Keratinocyte (primary cell): ENCODE measurements around the gene PPFIA3. TPM values are rescaled to one million over a fixed set of nuclear protein-coding genes. Genes with fewer than 3 reads are reported as not detected.

Source experiments
- DNase-seq: peaks from one replicate; pipeline ENCODE4 v3.0.0-alpha.2; 2011; ENCODE audit warnings: low read depth, missing footprints, low spot score
- FAIRE-seq: peaks from 2 replicates; lab custom pipeline; 2011; peaks lifted over from hg19 to GRCh38; lab: Jason Lieb, UNC
- H2AFZ ChIP-seq: 2 replicates; pipeline ENCODE4 v1.6.0; 2012; ENCODE audit warnings: low read length, control low read depth, inconsistent platforms; ENCODE audit not compliant: control insufficient read depth
- H3K27ac ChIP-seq: 2 replicates; pipeline ENCODE4 v1.5.1; 2011; ENCODE audit warnings: low read length; ENCODE audit not compliant: control insufficient read depth, insufficient read depth
- H3K27me3 ChIP-seq: 3 replicates; pipeline ENCODE4 v1.6.0; 2011; ENCODE audit warnings: low read length; ENCODE audit not compliant: control insufficient read depth, insufficient read depth; ENCODE audit errors: extremely low read depth
- H3K36me3 ChIP-seq, 2 experiments: 2 replicates in 1 of 2; 3 replicates in 1 of 2; pipeline ENCODE4 v1.5.1; 2011; ENCODE audit warnings: low read length in 2 of 2, mild to moderate bottlenecking in 1 of 2; ENCODE audit not compliant: control insufficient read depth in 2 of 2, insufficient read depth in 2 of 2; ENCODE audit errors: extremely low read depth in 1 of 2
- H3K4me1 ChIP-seq: 3 replicates; pipeline ENCODE4 v1.5.1; 2011; ENCODE audit warnings: low read length; ENCODE audit not compliant: control insufficient read depth, insufficient read depth; ENCODE audit errors: extremely low read depth
- H3K4me2 ChIP-seq: 3 replicates; pipeline ENCODE4 v1.6.0; 2011; ENCODE audit warnings: low read depth, low read length; ENCODE audit not compliant: control insufficient read depth, insufficient read depth; ENCODE audit errors: extremely low read depth
- H3K4me3 ChIP-seq, 3 experiments: fragments of 200-600 bp in 1 of 3; sonication (generic) in 1 of 3; 2 replicates in 2 of 3; 3 replicates in 1 of 3; pipeline ENCODE4 v1.5.1; 2011 to 2016; ENCODE audit warnings: low read length in 3 of 3, mild to moderate bottlenecking in 3 of 3, control low read depth in 2 of 3, inconsistent platforms in 1 of 3, low read depth in 1 of 3, mixed read lengths in 1 of 3, mixed run types in 1 of 3, moderate library complexity in 1 of 3; ENCODE audit not compliant: control insufficient read depth in 2 of 3, insufficient read depth in 2 of 3; ENCODE audit errors: extremely low read depth in 1 of 3
- H3K79me2 ChIP-seq: 2 replicates; pipeline ENCODE4 v1.6.0; 2012; ENCODE audit warnings: low read length; ENCODE audit not compliant: control insufficient read depth, insufficient read depth
- H3K9ac ChIP-seq: 3 replicates; pipeline ENCODE4 v1.6.0; 2011; ENCODE audit warnings: low read length; ENCODE audit not compliant: control insufficient read depth, insufficient read depth; ENCODE audit errors: extremely low read depth
- H3K9me1 ChIP-seq: 3 replicates; pipeline ENCODE4 v1.6.0; 2011; ENCODE audit warnings: low read length; ENCODE audit not compliant: control insufficient read depth, insufficient read depth; ENCODE audit errors: extremely low read depth
- H3K9me3 ChIP-seq: 2 replicates; pipeline ENCODE4 v1.5.1; 2012; ENCODE audit warnings: low read depth, low read length; ENCODE audit not compliant: control insufficient read depth
- H4K20me1 ChIP-seq: 3 replicates; pipeline ENCODE4 v1.6.0; 2011; ENCODE audit warnings: low read length; ENCODE audit not compliant: control insufficient read depth, insufficient read depth; ENCODE audit errors: extremely low read depth
- EZH2 ChIP-seq: IDR thresholded peaks from one replicate; pipeline ENCODE4 v1.6.1; 2012; ENCODE audit warnings: inconsistent platforms, mild to moderate bottlenecking, low read length, moderate library complexity
- dilution Hi-C: fragments of 300-500 bp; cut with MboI; formaldehyde crosslinking; loops from one replicate; pipeline ENCODE4 v1.7.0; 2020; ENCODE audit warnings: low sequenced_read_pairs; ENCODE audit not compliant: extremely low pct_ligation_motif_present
- polyA plus RNA-seq, 5 experiments: library from polyadenylated mRNA; depleted of rRNA in 3 of 5; stranded (reverse) in 3 of 5; stranded (forward) in 1 of 5; unstranded in 1 of 5; fragments of >200 nt; gene quantifications; 1 replicate in 1 of 5; 2 replicates in 3 of 5; 3 replicates in 1 of 5; pipeline versions ENCODE4 v1.2.1 to v1.2.3, GENCODE V29; 2011 to 2012; ENCODE audit warnings: missing spikeins in 2 of 5, low read depth in 1 of 5, low replicate concordance in 1 of 5
- TF ChIP-seq, protein P1 (sequence below), 3 experiments: IDR thresholded peaks in 1 of 3; conservative IDR thresholded peaks in 1 of 3; optimal IDR thresholded peaks in 1 of 3; 2 replicates in 2 of 3; 3 replicates in 1 of 3; pipeline versions ENCODE3 to v1.5.1; 2011; ENCODE audit warnings: low read length in 3 of 3, mild to moderate bottlenecking in 3 of 3, moderate library complexity in 2 of 3, control low read depth in 1 of 3, inconsistent platforms in 1 of 3; ENCODE audit not compliant: insufficient read depth in 2 of 3; ENCODE audit errors: extremely low read depth in 1 of 3

Gene PPFIA3
- polyA plus RNA-seq, 1 donor (not counting 4 experiments of a cell fraction or from before 2014, with no cell fraction given): 3.0 TPM

DNA sequence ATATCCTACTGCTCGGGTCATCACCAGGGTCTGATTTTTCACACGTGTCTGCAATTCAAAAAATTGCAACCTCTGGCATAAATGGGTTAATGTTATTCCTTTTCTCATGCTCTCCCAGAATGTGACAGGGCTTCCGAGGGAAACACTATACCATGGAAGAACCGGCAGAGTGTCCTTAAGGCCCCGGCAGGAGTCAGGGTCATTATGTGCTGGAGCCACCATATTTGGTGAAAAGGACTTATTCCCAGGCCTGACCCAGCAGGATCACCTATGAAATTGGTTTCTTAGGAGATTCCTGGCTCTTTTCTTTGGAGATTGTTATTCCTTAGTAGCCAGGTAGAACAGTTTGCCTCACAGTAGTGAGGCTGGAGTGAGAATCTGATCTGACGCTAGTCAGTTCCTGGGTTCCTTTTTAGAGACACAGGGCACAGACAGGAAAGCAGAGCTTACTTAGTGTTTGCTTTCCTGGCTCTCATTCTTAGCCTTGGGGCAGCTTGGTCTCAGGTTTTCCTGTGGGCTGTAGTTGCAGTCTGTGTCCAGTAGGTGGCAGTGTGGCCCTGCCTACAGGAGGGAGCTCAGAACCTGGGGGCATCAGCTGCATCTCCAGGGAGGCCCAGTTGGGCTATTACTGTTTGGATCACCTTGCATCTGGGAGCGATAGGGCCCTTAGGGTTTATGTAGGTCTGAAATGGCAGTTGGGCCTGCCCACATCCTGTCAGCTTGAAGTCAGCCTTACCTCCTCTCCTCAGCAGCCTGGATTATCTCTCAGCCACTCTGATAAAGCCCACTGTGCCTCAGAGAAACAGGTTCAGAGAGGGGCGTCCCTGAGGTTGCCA is 21.7 kb upstream of the PPFIA3 start:
- TF ChIP-seq EZH2: no peak
- TF ChIP-seq, protein P1, sequence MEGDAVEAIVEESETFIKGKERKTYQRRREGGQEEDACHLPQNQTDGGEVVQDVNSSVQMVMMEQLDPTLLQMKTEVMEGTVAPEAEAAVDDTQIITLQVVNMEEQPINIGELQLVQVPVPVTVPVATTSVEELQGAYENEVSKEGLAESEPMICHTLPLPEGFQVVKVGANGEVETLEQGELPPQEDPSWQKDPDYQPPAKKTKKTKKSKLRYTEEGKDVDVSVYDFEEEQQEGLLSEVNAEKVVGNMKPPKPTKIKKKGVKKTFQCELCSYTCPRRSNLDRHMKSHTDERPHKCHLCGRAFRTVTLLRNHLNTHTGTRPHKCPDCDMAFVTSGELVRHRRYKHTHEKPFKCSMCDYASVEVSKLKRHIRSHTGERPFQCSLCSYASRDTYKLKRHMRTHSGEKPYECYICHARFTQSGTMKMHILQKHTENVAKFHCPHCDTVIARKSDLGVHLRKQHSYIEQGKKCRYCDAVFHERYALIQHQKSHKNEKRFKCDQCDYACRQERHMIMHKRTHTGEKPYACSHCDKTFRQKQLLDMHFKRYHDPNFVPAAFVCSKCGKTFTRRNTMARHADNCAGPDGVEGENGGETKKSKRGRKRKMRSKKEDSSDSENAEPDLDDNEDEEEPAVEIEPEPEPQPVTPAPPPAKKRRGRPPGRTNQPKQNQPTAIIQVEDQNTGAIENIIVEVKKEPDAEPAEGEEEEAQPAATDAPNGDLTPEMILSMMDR (optimal IDR thresholded peaks at IDR 0.05 in 1 of 3, IDR thresholded peaks at IDR 0.05 in 1 of 3, conservative IDR thresholded peaks at IDR 0.05 in 1 of 3; ENCODE audit: extremely low read depth in 1 of 3, insufficient read depth in 2 of 3, low read length in 3 of 3): peak; percentile 93 to 100 (median 96)
- dilution Hi-C loops: no loop called here
- Histone ChIP-seq H3K4me2 (no peak overlapping the region), H2AFZ (no peak overlapping the region), H3K36me3 (peaks cover 38 to 45% of the 10 kb centered on the region in 2 experiments), H3K27ac (no peak overlapping the region), H3K79me2 (peaks cover 56% of the 10 kb centered on the region), H3K4me3 (no peak overlapping the region), H4K20me1 (peaks cover 24% of the 10 kb centered on the region), H3K4me1 (no peaks in the 10 kb centered on the region), H3K9ac (no peak overlapping the region), H3K27me3 (no peaks in the 10 kb centered on the region), H3K9me3 (no peaks in the 10 kb centered on the region), H3K9me1 (no peaks in the 10 kb centered on the region)
- FAIRE-seq (peak; percentile 90), DNase-seq (peak; percentile 50)

DNA sequence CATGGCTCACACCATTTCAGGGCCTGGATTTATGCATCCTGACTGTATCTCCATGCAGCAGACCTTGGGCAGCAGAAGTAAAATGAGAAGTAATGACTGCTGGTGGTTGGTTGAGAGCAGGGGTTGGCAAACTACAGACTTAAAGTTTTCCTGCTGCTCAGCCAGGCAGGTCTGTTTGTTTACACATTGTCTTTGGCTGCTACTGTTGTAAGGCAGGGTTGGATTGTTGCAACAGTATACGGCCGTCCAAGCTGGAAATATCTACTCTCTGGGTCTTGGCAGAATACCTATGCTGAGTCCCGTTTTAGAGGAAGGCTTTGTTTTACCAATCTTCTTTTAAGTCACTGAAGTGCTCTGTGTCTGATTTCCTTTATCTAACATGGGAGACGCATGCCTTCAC is 20.5 kb upstream of the PPFIA3 start:
- H3K4me2 ChIP-seq: no peak overlapping the region
- H2AFZ ChIP-seq: no peak overlapping the region
- no peak overlapping the region for H3K4me3 ChIP-seq
- H3K9ac ChIP-seq: no peak overlapping the region
- TF ChIP-seq, protein P1 (optimal IDR thresholded peaks at IDR 0.05 in 1 of 3, IDR thresholded peaks at IDR 0.05 in 1 of 3, conservative IDR thresholded peaks at IDR 0.05 in 1 of 3; ENCODE audit: extremely low read depth in 1 of 3, insufficient read depth in 2 of 3, low read length in 3 of 3): no peak
- no peak for TF ChIP-seq EZH2
- dilution Hi-C loops: no loop called here
- H4K20me1 ChIP-seq: peaks cover 24% of the 10 kb centered on the region
- no peaks in the 10 kb centered on the region for H3K9me1 ChIP-seq
- peaks cover 54% of the 10 kb centered on the region for H3K79me2 ChIP-seq
- no peak overlapping the region for H3K27ac ChIP-seq
- H3K36me3 ChIP-seq: peaks cover 38 to 41% of the 10 kb centered on the region in 2 experiments
- H3K27me3 ChIP-seq: no peaks in the 10 kb centered on the region
- DNase-seq (no peak), FAIRE-seq (no peak)
- no peaks in the 10 kb centered on the region for H3K9me3 ChIP-seq
- no peaks in the 10 kb centered on the region for H3K4me1 ChIP-seq
